Measurements from ENCODE around the gene CDHR5. TPM values are rescaled to one million over a fixed set of nuclear protein-coding genes. Genes with fewer than 3 reads are reported as not detected.
"Not testable (repeated sequence)": the region's sequence is repeated elsewhere in the genome, so short reads cannot be mapped to it uniquely, and the experiment has no call there.

CDHR5 gene
- total RNA-seq, 2 donors from 2014 or later: 0.13 to 0.27 TPM

DNA sequence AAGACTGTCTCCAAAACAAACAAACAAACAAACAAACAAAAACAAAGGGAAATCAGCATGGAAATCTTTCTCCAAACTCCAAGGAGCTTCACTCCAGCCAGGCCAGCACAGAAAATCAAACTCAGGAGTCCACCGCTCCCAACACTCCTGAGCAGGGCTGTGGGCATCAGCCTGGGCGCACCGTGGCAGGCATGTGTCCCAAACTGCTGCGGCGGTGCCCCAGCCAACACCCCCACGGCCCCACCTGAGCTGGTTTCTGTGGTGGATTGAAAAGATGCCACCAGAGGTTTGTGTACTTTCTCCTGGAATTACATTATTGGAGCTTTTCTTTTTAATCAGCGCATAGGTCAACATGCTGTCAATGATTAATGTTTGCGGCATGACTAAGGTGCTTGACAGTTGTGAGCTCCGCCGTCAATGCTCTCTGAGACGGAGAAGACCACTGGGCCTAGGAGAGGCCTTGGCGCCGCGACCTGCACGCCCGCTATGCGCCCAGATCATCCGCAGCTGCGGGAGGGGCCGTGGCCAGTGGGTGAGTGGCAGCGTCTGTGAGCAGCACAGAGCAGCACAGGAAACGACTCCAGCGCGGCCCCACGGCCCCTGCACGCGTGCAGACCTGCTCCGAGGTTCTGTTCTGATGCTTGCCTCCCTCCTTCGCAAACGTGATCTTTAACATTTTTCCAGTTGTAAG lies 30.4 kb upstream of the CDHR5 start:
- no peak overlapping the region for H3K27ac Mint-ChIP-seq
- peaks cover 48% of the 10 kb centered on the region for H3K36me3 Mint-ChIP-seq (ENCODE audit: low read depth)
- no peaks in the 10 kb centered on the region for H3K9me3 ChIP-seq (ENCODE audit: control insufficient read depth, low read length)
- H3K4me1 ChIP-seq (ENCODE audit: control insufficient read depth, insufficient read depth, low read length): no peaks in the 10 kb centered on the region
- no peaks in the 10 kb centered on the region for H3K4me1 Mint-ChIP-seq
- H3K27me3 ChIP-seq (ENCODE audit: control insufficient read depth, insufficient read depth, low read length, poor library complexity, severe bottlenecking): no peaks in the 10 kb centered on the region
- 93 to 95% methylated on average over 25 to 30 of the region's 30 CpGs for WGBS, 2 experiments (ENCODE audit: insufficient coverage in 1 of 2, insufficient read length in 1 of 2)
- no peak overlapping the region for H3K9ac ChIP-seq (ENCODE audit: extremely low read depth, low read length, poor library complexity, severe bottlenecking)
- TF ChIP-seq, protein P1, sequence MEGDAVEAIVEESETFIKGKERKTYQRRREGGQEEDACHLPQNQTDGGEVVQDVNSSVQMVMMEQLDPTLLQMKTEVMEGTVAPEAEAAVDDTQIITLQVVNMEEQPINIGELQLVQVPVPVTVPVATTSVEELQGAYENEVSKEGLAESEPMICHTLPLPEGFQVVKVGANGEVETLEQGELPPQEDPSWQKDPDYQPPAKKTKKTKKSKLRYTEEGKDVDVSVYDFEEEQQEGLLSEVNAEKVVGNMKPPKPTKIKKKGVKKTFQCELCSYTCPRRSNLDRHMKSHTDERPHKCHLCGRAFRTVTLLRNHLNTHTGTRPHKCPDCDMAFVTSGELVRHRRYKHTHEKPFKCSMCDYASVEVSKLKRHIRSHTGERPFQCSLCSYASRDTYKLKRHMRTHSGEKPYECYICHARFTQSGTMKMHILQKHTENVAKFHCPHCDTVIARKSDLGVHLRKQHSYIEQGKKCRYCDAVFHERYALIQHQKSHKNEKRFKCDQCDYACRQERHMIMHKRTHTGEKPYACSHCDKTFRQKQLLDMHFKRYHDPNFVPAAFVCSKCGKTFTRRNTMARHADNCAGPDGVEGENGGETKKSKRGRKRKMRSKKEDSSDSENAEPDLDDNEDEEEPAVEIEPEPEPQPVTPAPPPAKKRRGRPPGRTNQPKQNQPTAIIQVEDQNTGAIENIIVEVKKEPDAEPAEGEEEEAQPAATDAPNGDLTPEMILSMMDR (conservative IDR thresholded peaks at IDR 0.05): no peak
- H3K4me3 ChIP-seq (ENCODE audit: low read length): no peak overlapping the region
- DNase-seq: no peak
- no peaks in the 10 kb centered on the region for H3K9me3 Mint-ChIP-seq
- H3K4me3 Mint-ChIP-seq: no peak overlapping the region
- no peaks in the 10 kb centered on the region for H3K27me3 Mint-ChIP-seq (ENCODE audit: insufficient read depth)
- peaks cover 38% of the 10 kb centered on the region for H3K36me3 ChIP-seq (ENCODE audit: control insufficient read depth, insufficient read depth, low read length)
- H3K27ac ChIP-seq (ENCODE audit: low read depth, low read length): no peak overlapping the region

DNA sequence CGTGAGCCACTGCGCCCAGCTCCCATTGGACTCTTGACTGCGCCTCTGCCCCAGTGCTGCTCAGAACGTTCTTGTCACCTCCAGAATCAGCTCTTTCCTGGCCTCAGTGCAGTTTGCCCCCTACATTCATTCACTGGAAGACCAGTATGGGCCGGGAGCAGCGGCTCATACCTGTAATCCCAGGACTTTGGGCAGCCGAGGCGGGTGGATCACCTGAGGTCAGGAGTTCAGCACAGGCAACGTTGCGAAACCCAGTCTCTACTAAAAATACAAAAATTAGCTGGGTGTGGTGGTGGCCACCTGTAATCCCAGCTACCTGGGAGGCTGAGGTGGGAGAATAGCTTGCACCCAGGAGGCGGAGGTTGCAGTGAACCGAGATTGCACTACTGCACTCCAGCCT lies 29.7 kb upstream of the CDHR5 start:
- H3K4me1 ChIP-seq (ENCODE audit: control insufficient read depth, insufficient read depth, low read length); DNase-seq; H3K27ac ChIP-seq (ENCODE audit: low read depth, low read length); H3K4me3 ChIP-seq (ENCODE audit: low read length); H3K9ac ChIP-seq (ENCODE audit: extremely low read depth, low read length, poor library complexity, severe bottlenecking); H3K27me3 Mint-ChIP-seq (ENCODE audit: insufficient read depth); H3K9me3 Mint-ChIP-seq; H3K4me1 Mint-ChIP-seq; H3K27me3 ChIP-seq (ENCODE audit: control insufficient read depth, insufficient read depth, low read length, poor library complexity, severe bottlenecking); H3K9me3 ChIP-seq (ENCODE audit: control insufficient read depth, low read length); H3K4me3 Mint-ChIP-seq; H3K27ac Mint-ChIP-seq: not testable (repeated sequence)
- 91 to 94% methylated on average over 9 to 11 of the region's 12 CpGs for WGBS, 2 experiments (ENCODE audit: insufficient coverage in 1 of 2, insufficient read length in 1 of 2)
- peaks cover 50% of the 10 kb centered on the region for H3K36me3 Mint-ChIP-seq (ENCODE audit: low read depth)
- peaks cover 40% of the 10 kb centered on the region for H3K36me3 ChIP-seq (ENCODE audit: control insufficient read depth, insufficient read depth, low read length)

DNA sequence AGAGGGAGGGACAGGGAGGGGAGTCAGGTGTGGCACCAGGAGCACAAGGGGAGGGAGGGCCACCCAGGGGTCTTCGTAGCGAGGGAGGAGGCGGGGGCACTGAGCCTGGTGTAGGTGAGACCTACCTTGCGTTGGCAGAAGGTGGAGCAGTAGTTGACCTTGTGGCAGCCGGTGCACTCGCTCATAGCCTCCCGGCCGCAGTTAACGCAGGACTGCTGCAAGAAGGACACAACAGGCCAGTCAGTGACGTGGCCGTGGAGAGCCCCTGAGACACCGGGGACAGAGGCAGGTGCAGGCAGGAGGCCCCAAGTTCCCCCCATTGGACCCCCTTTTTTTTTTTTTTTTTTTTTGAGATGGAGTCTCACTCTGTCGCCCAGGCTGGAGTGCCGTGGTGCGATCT lies 29.1 kb upstream of the CDHR5 start:
- no peaks in the 10 kb centered on the region for H3K9me3 ChIP-seq (ENCODE audit: control insufficient read depth, low read length)
- 91 to 92% methylated on average over 10 to 15 of the region's 15 CpGs for WGBS, 2 experiments (ENCODE audit: insufficient coverage in 1 of 2, insufficient read length in 1 of 2)
- no peaks in the 10 kb centered on the region for H3K4me1 ChIP-seq (ENCODE audit: control insufficient read depth, insufficient read depth, low read length)
- peaks cover 41% of the 10 kb centered on the region for H3K36me3 ChIP-seq (ENCODE audit: control insufficient read depth, insufficient read depth, low read length)
- Mint-ChIP-seq H3K27me3 (ENCODE audit: insufficient read depth) (no peaks in the 10 kb centered on the region), H3K9me3 (no peaks in the 10 kb centered on the region), H3K4me3 (no peak overlapping the region), H3K4me1 (no peaks in the 10 kb centered on the region), H3K36me3 (ENCODE audit: low read depth) (peaks cover 55% of the 10 kb centered on the region), H3K27ac (no peak overlapping the region)
- TF ChIP-seq, protein P1 (conservative IDR thresholded peaks at IDR 0.05): no peak
- H3K9ac ChIP-seq (ENCODE audit: extremely low read depth, low read length, poor library complexity, severe bottlenecking): no peak overlapping the region
- H3K27me3 ChIP-seq (ENCODE audit: control insufficient read depth, insufficient read depth, low read length, poor library complexity, severe bottlenecking): no peaks in the 10 kb centered on the region
- H3K27ac ChIP-seq (ENCODE audit: low read depth, low read length): no peak overlapping the region
- H3K4me3 ChIP-seq (ENCODE audit: low read length): no peak overlapping the region
- DNase-seq: no peak

DNA sequence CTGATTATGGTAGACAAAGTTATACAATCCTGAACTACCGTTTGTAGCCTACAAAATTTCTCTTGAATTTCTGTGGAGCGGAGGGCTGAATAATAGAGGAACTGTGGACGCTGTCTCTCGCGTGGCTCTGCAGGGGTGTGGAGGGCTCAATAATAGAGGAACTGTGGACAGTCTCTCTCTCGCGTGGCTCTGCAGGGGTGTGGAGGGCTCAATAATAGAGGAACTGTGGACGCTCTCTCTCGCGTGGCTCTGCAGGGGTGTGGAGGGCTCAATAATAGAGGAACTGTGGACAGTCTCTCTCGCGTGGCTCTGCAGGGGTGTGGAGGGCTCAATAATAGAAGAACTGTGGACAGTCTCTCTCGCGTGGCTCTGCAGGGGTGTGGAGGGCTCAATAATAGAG lies 28.4 kb upstream of the CDHR5 start:
- 94 to 95% methylated on average over 13 to 14 of the region's 14 CpGs for WGBS, 2 experiments (ENCODE audit: insufficient coverage in 1 of 2, insufficient read length in 1 of 2)
- H3K4me1 ChIP-seq (ENCODE audit: control insufficient read depth, insufficient read depth, low read length); H3K27me3 Mint-ChIP-seq (ENCODE audit: insufficient read depth); H3K4me3 Mint-ChIP-seq; H3K27ac Mint-ChIP-seq; H3K9ac ChIP-seq (ENCODE audit: extremely low read depth, low read length, poor library complexity, severe bottlenecking); H3K9me3 ChIP-seq (ENCODE audit: control insufficient read depth, low read length); H3K9me3 Mint-ChIP-seq; H3K4me3 ChIP-seq (ENCODE audit: low read length); H3K27ac ChIP-seq (ENCODE audit: low read depth, low read length); H3K27me3 ChIP-seq (ENCODE audit: control insufficient read depth, insufficient read depth, low read length, poor library complexity, severe bottlenecking); DNase-seq; H3K4me1 Mint-ChIP-seq: not testable (repeated sequence)
- H3K36me3 Mint-ChIP-seq (ENCODE audit: low read depth): peaks cover 56% of the 10 kb centered on the region
- peaks cover 36% of the 10 kb centered on the region for H3K36me3 ChIP-seq (ENCODE audit: control insufficient read depth, insufficient read depth, low read length)

All from endodermal cell (in vitro differentiated cells).